Measurements from ENCODE around the gene HIRIP3. TPM values are rescaled to one million over a fixed set of nuclear protein-coding genes. Genes with fewer than 3 reads are reported as not detected.

HIRIP3 gene
- total and polyA plus RNA-seq, 2 of the 13 experiments (the other 11 are each of a cell fraction or from before 2014, with no cell fraction given) = 12.6 to 17.2 TPM

GRCh38 chr16:29973384-29974246 is 21.8 kb downstream of the HIRIP3 start, which contains the start of gene TAOK2 (continued):
- TF ChIP-seq, protein P1, sequence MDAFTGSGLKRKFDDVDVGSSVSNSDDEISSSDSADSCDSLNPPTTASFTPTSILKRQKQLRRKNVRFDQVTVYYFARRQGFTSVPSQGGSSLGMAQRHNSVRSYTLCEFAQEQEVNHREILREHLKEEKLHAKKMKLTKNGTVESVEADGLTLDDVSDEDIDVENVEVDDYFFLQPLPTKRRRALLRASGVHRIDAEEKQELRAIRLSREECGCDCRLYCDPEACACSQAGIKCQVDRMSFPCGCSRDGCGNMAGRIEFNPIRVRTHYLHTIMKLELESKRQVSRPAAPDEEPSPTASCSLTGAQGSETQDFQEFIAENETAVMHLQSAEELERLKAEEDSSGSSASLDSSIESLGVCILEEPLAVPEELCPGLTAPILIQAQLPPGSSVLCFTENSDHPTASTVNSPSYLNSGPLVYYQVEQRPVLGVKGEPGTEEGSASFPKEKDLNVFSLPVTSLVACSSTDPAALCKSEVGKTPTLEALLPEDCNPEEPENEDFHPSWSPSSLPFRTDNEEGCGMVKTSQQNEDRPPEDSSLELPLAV (CRISPR knock-in tag; conservative IDR thresholded peaks at IDR 0.05; ENCODE audit: low read depth) = no peak
- peak; percentile 64 for TF ChIP-seq ASH2L (IDR thresholded peaks at IDR 0.05; ENCODE audit: insufficient read length, low read depth, low read length)
- TF ChIP-seq ISX (CRISPR knock-in tag; conservative IDR thresholded peaks at IDR 0.05) = peak; percentile 87; the same call in 1 of the 2 replicates
- TF ChIP-seq, protein P2, sequence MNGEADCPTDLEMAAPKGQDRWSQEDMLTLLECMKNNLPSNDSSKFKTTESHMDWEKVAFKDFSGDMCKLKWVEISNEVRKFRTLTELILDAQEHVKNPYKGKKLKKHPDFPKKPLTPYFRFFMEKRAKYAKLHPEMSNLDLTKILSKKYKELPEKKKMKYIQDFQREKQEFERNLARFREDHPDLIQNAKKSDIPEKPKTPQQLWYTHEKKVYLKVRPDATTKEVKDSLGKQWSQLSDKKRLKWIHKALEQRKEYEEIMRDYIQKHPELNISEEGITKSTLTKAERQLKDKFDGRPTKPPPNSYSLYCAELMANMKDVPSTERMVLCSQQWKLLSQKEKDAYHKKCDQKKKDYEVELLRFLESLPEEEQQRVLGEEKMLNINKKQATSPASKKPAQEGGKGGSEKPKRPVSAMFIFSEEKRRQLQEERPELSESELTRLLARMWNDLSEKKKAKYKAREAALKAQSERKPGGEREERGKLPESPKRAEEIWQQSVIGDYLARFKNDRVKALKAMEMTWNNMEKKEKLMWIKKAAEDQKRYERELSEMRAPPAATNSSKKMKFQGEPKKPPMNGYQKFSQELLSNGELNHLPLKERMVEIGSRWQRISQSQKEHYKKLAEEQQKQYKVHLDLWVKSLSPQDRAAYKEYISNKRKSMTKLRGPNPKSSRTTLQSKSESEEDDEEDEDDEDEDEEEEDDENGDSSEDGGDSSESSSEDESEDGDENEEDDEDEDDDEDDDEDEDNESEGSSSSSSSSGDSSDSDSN (CRISPR knock-in tag; IDR thresholded peaks at IDR 0.05) = peak; percentile 54
- TF ChIP-seq CBX1 (IDR thresholded peaks at IDR 0.05; ENCODE audit: low read depth) = no peak
- TF ChIP-seq ZNF792 (CRISPR knock-in tag; IDR thresholded peaks at IDR 0.05) = peak; percentile 93
- peak; percentile 19; the same call in 1 of the 2 replicates for TF ChIP-seq ZNF775 (CRISPR knock-in tag; IDR thresholded peaks at IDR 0.05; ENCODE audit: borderline replicate concordance)
- TF ChIP-seq, protein P3, sequence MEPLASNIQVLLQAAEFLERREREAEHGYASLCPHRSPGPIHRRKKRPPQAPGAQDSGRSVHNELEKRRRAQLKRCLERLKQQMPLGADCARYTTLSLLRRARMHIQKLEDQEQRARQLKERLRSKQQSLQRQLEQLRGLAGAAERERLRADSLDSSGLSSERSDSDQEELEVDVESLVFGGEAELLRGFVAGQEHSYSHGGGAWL (CRISPR knock-in tag; IDR thresholded peaks at IDR 0.05) = peak; percentile 89
- peak; percentile 23; the same call in 1 of the 2 replicates for TF ChIP-seq ZSCAN5A (CRISPR knock-in tag; IDR thresholded peaks at IDR 0.05; ENCODE audit: borderline replicate concordance)
- no peak for TF ChIP-seq HMGXB3 (CRISPR knock-in tag; IDR thresholded peaks at IDR 0.05; ENCODE audit: borderline replicate concordance)
- TF ChIP-seq NFE2L2 (IDR thresholded peaks at IDR 0.05; ENCODE audit: low read length) = no peak
- peak; percentile 42; the same call in 1 of the 2 replicates for TF ChIP-seq PHF21A (CRISPR knock-in tag; IDR thresholded peaks at IDR 0.05)
- peak; percentile 73; the same call in 1 of the 2 replicates for TF ChIP-seq FLYWCH1 (CRISPR knock-in tag; IDR thresholded peaks at IDR 0.05)
- no peak for TF ChIP-seq ZNF850 (CRISPR knock-in tag; conservative IDR thresholded peaks at IDR 0.05)
- no peak for TF ChIP-seq ZNF33A (CRISPR knock-in tag; IDR thresholded peaks at IDR 0.05; ENCODE audit: borderline replicate concordance)
- no peak for TF ChIP-seq TOE1 (CRISPR knock-in tag; IDR thresholded peaks at IDR 0.05)
- no peak for TF ChIP-seq ZNF460 (CRISPR knock-in tag; IDR thresholded peaks at IDR 0.05; ENCODE audit: borderline replicate concordance)
- peak; percentile 97 for TF ChIP-seq ERF (CRISPR knock-in tag; IDR thresholded peaks at IDR 0.05)

All from HepG2 (cell line).